Sigmoid colon (tissue), 4 donors: ENCODE measurements around the gene MYF5.

Experiments
- POLR2AphosphoS5 ChIP-seq, 4 donors: sonication (generic); formaldehyde crosslinking; IDR thresholded peaks; one replicate each; pipeline ENCODE4 v1.6.1; 2017; ENCODE audit warnings: antibody characterized with exemption in 4 of 4
- TF ChIP-seq, protein P1 (sequence below), 4 experiments: fragments of 450-650 bp in 3 of 4; fragments of 200-600 bp in 1 of 4; IDR thresholded peaks; one replicate each; pipeline ENCODE4 v1.5.1; 2016 to 2019; ENCODE audit warnings: antibody characterized with exemption in 4 of 4, mild to moderate bottlenecking in 3 of 4, moderate library complexity in 2 of 4

DNA sequence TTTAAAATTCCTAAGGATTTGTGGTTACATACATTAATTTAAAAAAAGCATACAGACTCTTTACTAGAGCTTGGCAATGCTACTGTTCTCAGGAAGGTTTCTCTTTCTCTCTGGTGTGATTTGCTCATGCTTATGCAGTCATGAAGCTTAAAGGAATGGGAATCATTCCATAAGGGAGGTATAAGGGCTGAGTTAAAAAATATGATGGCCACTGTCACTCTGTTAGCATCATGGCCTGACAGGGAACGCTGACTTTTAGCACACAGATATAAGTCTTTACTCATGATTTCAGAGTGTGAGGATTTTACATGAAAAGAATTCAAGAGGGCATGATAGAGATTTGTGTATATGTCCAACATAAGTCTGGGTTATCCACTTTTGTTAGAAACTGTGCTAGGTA, 3.8 kb downstream of the MYF5 start:
- TF ChIP-seq, protein P1, sequence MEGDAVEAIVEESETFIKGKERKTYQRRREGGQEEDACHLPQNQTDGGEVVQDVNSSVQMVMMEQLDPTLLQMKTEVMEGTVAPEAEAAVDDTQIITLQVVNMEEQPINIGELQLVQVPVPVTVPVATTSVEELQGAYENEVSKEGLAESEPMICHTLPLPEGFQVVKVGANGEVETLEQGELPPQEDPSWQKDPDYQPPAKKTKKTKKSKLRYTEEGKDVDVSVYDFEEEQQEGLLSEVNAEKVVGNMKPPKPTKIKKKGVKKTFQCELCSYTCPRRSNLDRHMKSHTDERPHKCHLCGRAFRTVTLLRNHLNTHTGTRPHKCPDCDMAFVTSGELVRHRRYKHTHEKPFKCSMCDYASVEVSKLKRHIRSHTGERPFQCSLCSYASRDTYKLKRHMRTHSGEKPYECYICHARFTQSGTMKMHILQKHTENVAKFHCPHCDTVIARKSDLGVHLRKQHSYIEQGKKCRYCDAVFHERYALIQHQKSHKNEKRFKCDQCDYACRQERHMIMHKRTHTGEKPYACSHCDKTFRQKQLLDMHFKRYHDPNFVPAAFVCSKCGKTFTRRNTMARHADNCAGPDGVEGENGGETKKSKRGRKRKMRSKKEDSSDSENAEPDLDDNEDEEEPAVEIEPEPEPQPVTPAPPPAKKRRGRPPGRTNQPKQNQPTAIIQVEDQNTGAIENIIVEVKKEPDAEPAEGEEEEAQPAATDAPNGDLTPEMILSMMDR (IDR thresholded peaks at IDR 0.05), result no peak
- no peak for TF ChIP-seq POLR2AphosphoS5 (IDR thresholded peaks at IDR 0.05)
